Astrocyte of the spinal cord (primary cell): ENCODE measurements around the gene CERKL.
"Not testable (repeated sequence)": the region's sequence is repeated elsewhere in the genome, so short reads cannot be mapped to it uniquely, and the experiment has no call there.

Experiments used
- DNase-seq: peaks from one replicate; pipeline ENCODE4 v3.0.0; 2011; ENCODE audit warnings: low read depth, low spot score
- H3K4me3 ChIP-seq: 2 replicates; pipeline ENCODE4 v1.5.1; 2011; ENCODE audit warnings: low read depth, mild to moderate bottlenecking, low read length, moderate library complexity
- CTCF ChIP-seq: IDR thresholded peaks from 2 replicates; pipeline ENCODE4 v1.5.1; 2012; ENCODE audit warnings: low read depth, mild to moderate bottlenecking, low read length, inconsistent platforms
- in situ Hi-C: cut with HindIII; loops from 2 replicates; pipeline ENCODE4 v1.10.0; 2017; ENCODE audit warnings: low sequenced_read_pairs

CERKL gene, protein sequence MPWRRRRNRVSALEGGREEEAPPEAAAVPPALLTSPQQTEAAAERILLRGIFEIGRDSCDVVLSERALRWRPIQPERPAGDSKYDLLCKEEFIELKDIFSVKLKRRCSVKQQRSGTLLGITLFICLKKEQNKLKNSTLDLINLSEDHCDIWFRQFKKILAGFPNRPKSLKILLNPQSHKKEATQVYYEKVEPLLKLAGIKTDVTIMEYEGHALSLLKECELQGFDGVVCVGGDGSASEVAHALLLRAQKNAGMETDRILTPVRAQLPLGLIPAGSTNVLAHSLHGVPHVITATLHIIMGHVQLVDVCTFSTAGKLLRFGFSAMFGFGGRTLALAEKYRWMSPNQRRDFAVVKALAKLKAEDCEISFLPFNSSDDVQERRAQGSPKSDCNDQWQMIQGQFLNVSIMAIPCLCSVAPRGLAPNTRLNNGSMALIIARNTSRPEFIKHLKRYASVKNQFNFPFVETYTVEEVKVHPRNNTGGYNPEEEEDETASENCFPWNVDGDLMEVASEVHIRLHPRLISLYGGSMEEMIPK

GRCh38 chr2:181656450-181657291, at the start of gene CERKL:
Gene CERKL (minus strand): TSS chr2:181657105. CDS start chr2:181657006, 99 bp downstream.
- in situ Hi-C loops = no loop called here
- H3K4me3 ChIP-seq = peak within 1 kb of the TSS; percentile 52
- peak; percentile 27 for DNase-seq
- peak; percentile 10 for TF ChIP-seq CTCF

GRCh38 chr2:181702519-181702918, 45.6 kb upstream of the CERKL start:
- H3K4me3 ChIP-seq, DNase-seq, in situ Hi-C loops: not testable (repeated sequence)

- in situ Hi-C loops = no loop called here
- no peak for DNase-seq
- H3K4me3 ChIP-seq = no peak overlapping the region
- TF ChIP-seq CTCF = no peak
Observed at GRCh38 chr2:181698223-181698622, 41.3 kb upstream of the CERKL start.

DNA sequence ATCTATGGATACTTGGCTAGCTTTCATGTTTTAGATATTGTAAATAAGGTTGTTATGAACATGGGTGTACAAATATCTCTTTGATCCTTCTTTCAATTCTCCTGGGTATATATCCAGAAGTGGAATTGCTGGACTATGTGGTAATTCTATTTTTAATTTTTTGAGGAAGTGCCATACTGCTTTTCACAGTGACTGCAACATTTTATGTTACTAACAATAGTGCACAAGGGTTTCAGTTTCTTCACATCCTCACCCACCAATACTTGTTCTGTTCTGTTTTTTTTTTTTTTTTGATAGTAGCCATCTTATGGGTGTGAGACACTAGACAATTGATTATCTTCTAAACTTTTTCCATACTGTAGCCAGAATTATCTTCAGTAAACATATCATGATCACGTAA, 40.7 kb upstream of the CERKL start:
- TF ChIP-seq CTCF = no peak
- no peak for DNase-seq
- in situ Hi-C loops = no loop called here
- no peak overlapping the region for H3K4me3 ChIP-seq

DNA sequence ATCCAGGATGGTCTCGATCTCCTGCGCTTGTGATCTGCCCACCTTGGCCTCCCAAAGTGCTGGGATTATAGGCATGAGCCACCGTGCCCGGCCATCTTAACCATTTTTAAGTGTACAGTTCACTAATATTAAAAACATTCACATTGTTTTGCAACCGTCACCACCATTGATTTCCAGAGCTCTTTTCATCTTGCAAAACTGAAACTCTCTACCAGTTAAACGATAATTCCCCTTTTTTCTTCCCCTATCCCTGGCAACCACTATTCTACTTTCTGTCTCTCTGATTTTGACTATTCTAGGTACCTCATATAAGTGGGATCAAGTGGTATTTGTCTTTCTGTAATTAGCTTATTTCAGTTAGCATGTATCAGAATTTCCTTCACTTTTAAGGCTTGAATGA, 40.2 kb upstream of the CERKL start:
- no peak overlapping the region for H3K4me3 ChIP-seq
- in situ Hi-C loops = no loop called here
- no peak for DNase-seq

DNA sequence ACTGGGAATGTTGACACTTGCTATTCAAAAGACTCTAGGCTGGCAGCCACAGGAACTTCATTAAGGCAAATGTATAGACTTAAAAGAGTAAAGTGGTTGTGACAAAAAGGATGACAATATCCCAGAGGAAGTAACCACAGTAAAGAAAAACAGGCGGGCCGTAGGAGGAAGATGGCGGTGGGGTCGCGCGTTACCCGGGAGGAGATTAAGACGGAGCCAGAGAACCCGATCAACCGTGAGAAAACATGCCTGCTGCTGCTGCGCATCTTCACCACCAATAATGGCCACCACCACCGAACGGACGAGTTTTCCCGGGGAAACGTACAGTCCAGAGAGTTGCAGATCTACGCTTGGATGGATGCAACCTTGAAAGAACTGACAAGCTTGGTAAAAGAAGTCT, 37.4 kb upstream of the CERKL start:
- in situ Hi-C loops = no loop called here
- no peak for TF ChIP-seq CTCF
- no peak for DNase-seq
- H3K4me3 ChIP-seq = no peak overlapping the region

More for the DNA sequence above, 40.2 kb upstream of the CERKL start:
- TF ChIP-seq CTCF = no peak
